IMR-90 (cell line): ENCODE measurements around the gene UGT1A3. TPM values are rescaled to one million over a fixed set of nuclear protein-coding genes. Genes with fewer than 3 reads are reported as not detected.
A peak's percentile ranks its signal among the peaks of the same experiment; 100 is the strongest.

ENCODE experiments used
- ATAC-seq: fragments of 200-7000 bp; cut with Tn5 transposase; 2 replicates; pipeline ENCODE4 v1.9.1; 2020; ENCODE audit warnings: low read depth, mild to moderate bottlenecking, moderate library complexity
- BruUV-seq: library from RNA; stranded (reverse); fragments of 400-500 nt; replicated peaks from 2 replicates; lab custom pipeline; 2021; lab: Mats Ljungman, UMichigan
- CTCF ChIA-PET: fragments of 300-600 bp; formaldehyde crosslinking; extraction: SDS; loops from one replicate; lab custom pipeline; 2021; ENCODE audit warnings: antibody characterized with exemption; lab: Yijun Ruan, JAX
- POLR2A ChIA-PET: fragments of 300-600 bp; sonication (Branson Sonifier 250); formaldehyde crosslinking; loops from one replicate; lab custom pipeline; 2022; ENCODE audit warnings: antibody characterized with exemption; ENCODE audit not compliant: unreplicated experiment; lab: Charles Lee
- DNase-seq: peaks from one replicate; pipeline ENCODE4 v3.0.0; 2013
- H2AFZ ChIP-seq: replicated peaks from 2 replicates; pipeline ENCODE3; 2013; ENCODE audit warnings: low read length, mild to moderate bottlenecking; ENCODE audit not compliant: poor library complexity
- H2AK5ac ChIP-seq: 2 replicates; pipeline ENCODE4 v1.6.1; 2013; ENCODE audit warnings: low read depth, low read length, inconsistent platforms
- H2AK9ac ChIP-seq: replicated peaks from 2 replicates; pipeline ENCODE3; 2013; ENCODE audit warnings: mild to moderate bottlenecking, low read depth, low read length, moderate library complexity; ENCODE audit not compliant: poor library complexity
- H2BK120ac ChIP-seq: 2 replicates; pipeline ENCODE4 v1.6.1; 2013; ENCODE audit warnings: low read depth, low read length, inconsistent platforms
- H2BK15ac ChIP-seq: 3 replicates; pipeline ENCODE4 v1.6.1; 2013; ENCODE audit warnings: low read depth, low read length, inconsistent platforms
- H2BK20ac ChIP-seq: 2 replicates; pipeline ENCODE4 v1.6.1; 2013; ENCODE audit warnings: low read depth, mild to moderate bottlenecking, inconsistent platforms, low read length, moderate library complexity
- H2BK5ac ChIP-seq: 2 replicates; pipeline ENCODE4 v1.6.1; 2013; ENCODE audit warnings: mild to moderate bottlenecking, low read depth, low read length, inconsistent platforms; ENCODE audit not compliant: poor library complexity, severe bottlenecking
- H3K14ac ChIP-seq: replicated peaks from 2 replicates; pipeline ENCODE4 v1.6.1; 2013; ENCODE audit warnings: low read depth, low read length, inconsistent platforms
- H3K18ac ChIP-seq: 2 replicates; pipeline ENCODE4 v1.6.1; 2013; ENCODE audit warnings: low read depth, low read length, control low read depth
- H3K23ac ChIP-seq: 2 replicates; pipeline ENCODE4 v1.6.1; 2013; ENCODE audit warnings: low read depth, low read length, inconsistent platforms
- H3K27ac ChIP-seq: 2 replicates; pipeline ENCODE4 v1.5.1; 2013; ENCODE audit warnings: mild to moderate bottlenecking, control low read depth, low read length; ENCODE audit not compliant: insufficient read depth
- H3K27me3 ChIP-seq: 2 replicates; pipeline ENCODE4 v1.6.1; 2013; ENCODE audit warnings: low read length; ENCODE audit not compliant: control insufficient read depth, insufficient read depth
- H3K36me3 ChIP-seq: 2 replicates; pipeline ENCODE4 v1.6.1; 2013; ENCODE audit warnings: low read length, mixed read lengths; ENCODE audit not compliant: control insufficient read depth, insufficient read depth
- H3K4ac ChIP-seq: 2 replicates; pipeline ENCODE4 v1.6.1; 2013; ENCODE audit warnings: low read depth, low read length, inconsistent platforms
- H3K4me1 ChIP-seq: 2 replicates; pipeline ENCODE4 v1.6.1; 2013; ENCODE audit warnings: low read length, mixed read lengths; ENCODE audit not compliant: control insufficient read depth, insufficient read depth
- H3K4me2 ChIP-seq: 2 replicates; pipeline ENCODE4 v1.6.1; 2013; ENCODE audit warnings: low read depth, mild to moderate bottlenecking, control low read depth, low read length, moderate library complexity
- H3K4me3 ChIP-seq: 2 replicates; pipeline ENCODE4 v1.5.1; 2013; ENCODE audit warnings: low read depth, mild to moderate bottlenecking, control low read depth, low read length, moderate library complexity; ENCODE audit not compliant: insufficient read depth
- H3K56ac ChIP-seq: 2 replicates; pipeline ENCODE4 v1.6.1; 2013; ENCODE audit warnings: low read length, inconsistent platforms; ENCODE audit not compliant: insufficient read depth; ENCODE audit errors: extremely low read depth
- H3K79me1 ChIP-seq, 2 experiments: 2 replicates each; pipeline ENCODE4 v1.6.1; 2013; ENCODE audit warnings: low read length in 2 of 2, inconsistent platforms in 1 of 2, low read depth in 1 of 2
- H3K9ac ChIP-seq: 2 replicates; pipeline ENCODE4 v1.6.1; 2013; ENCODE audit warnings: low read depth, low read length, control low read depth
- H3K9me1 ChIP-seq: 2 replicates; pipeline ENCODE4 v1.6.1; 2013; ENCODE audit warnings: low read length, inconsistent platforms; ENCODE audit not compliant: insufficient read depth
- H3K9me3 ChIP-seq: 2 replicates; pipeline ENCODE4 v1.6.1; 2013; ENCODE audit warnings: low read length; ENCODE audit not compliant: control insufficient read depth, insufficient read depth
- H4K20me1 ChIP-seq: 2 replicates; pipeline ENCODE4 v1.6.1; 2013; ENCODE audit warnings: low read length, inconsistent platforms; ENCODE audit not compliant: insufficient read depth
- H4K5ac ChIP-seq: 2 replicates; pipeline ENCODE4 v1.6.1; 2013; ENCODE audit warnings: mild to moderate bottlenecking, low read depth, low read length, control low read depth
- H4K8ac ChIP-seq, 2 experiments: 2 replicates each; pipeline ENCODE4 v1.6.1; 2013; ENCODE audit warnings: low read depth in 2 of 2, low read length in 2 of 2, control low read depth in 1 of 2, inconsistent platforms in 1 of 2
- H4K91ac ChIP-seq: 2 replicates; pipeline ENCODE4 v1.6.1; 2013; ENCODE audit warnings: low read depth, low read length, inconsistent platforms; ENCODE audit not compliant: insufficient read depth
- BHLHE40 ChIP-seq: fragments of 150-350 bp; IDR thresholded peaks from 2 replicates; pipeline ENCODE4 v1.6.1; 2016; ENCODE audit warnings: mild to moderate bottlenecking, low read depth, low read length
- CEBPB ChIP-seq: IDR thresholded peaks from 2 replicates; pipeline ENCODE4 v1.6.1; 2012; ENCODE audit warnings: low read depth, low read length, improper control_type of control experiment
- CHD1 ChIP-seq: IDR thresholded peaks from 2 replicates; pipeline ENCODE4 v1.6.1; 2012; ENCODE audit warnings: low read depth, low read length, improper control_type of control experiment
- FOS ChIP-seq: fragments of 150-350 bp; IDR thresholded peaks from 2 replicates; pipeline ENCODE4 v1.6.1; 2016; ENCODE audit warnings: low read depth, low read length
- MAFK ChIP-seq: IDR thresholded peaks from 2 replicates; pipeline ENCODE4 v1.6.1; 2012; ENCODE audit warnings: low read depth, low read length, improper control_type of control experiment
- MAZ ChIP-seq: IDR thresholded peaks from 2 replicates; pipeline ENCODE4 v1.6.1; 2012; ENCODE audit warnings: low read depth, mild to moderate bottlenecking, low read length, improper control_type of control experiment, moderate library complexity, borderline replicate concordance
- MXI1 ChIP-seq: IDR thresholded peaks from 2 replicates; pipeline ENCODE4 v1.6.1; 2012; ENCODE audit warnings: low read depth, mild to moderate bottlenecking, low read length, moderate library complexity, borderline replicate concordance
- NFE2L2 ChIP-seq: fragments of 150-350 bp; IDR thresholded peaks from 2 replicates; pipeline ENCODE4 v1.6.1; 2016; ENCODE audit warnings: low read depth, mild to moderate bottlenecking, low read length
- POLR2A ChIP-seq: IDR thresholded peaks from 2 replicates; pipeline ENCODE4 v1.6.1; 2012; ENCODE audit warnings: mild to moderate bottlenecking, low read depth, low read length
- SMC3 ChIP-seq: fragments of 150-350 bp; IDR thresholded peaks from 2 replicates; pipeline ENCODE4 v1.6.1; 2016; ENCODE audit warnings: low read depth, mild to moderate bottlenecking, antibody characterized with exemption, low read length, moderate library complexity
- WGBS, 2 experiments: methylation state at CpG; one replicate each; pipeline versions ENCODE4 v1.1.5 to v1.1.7; 2013; ENCODE audit warnings: missing lambda C conversion rate in 2 of 2; ENCODE audit not compliant: insufficient read length in 1 of 2; ENCODE audit errors: extremely low coverage in 2 of 2; 5-methylcytosine and 5-hydroxymethylcytosine counted together
- dilution Hi-C: fragments of 300-500 bp; cut with HindIII; formaldehyde crosslinking; loops from one replicate; pipeline ENCODE4 v1.14.3; 2018; ENCODE audit warnings: low sequenced_read_pairs; ENCODE audit not compliant: unreplicated experiment
- in situ Hi-C: fragments of 300-500 bp; cut with MboI; formaldehyde crosslinking; loops from 3 replicates; pipeline ENCODE4 v1.14.3; 2019; ENCODE audit warnings: low sequenced_read_pairs, inconsistent platforms, mixed read lengths
- intact Hi-C: fragments of 100-400 bp; cut with micrococcal nuclease; formaldehyde crosslinking; loops from 2 replicates; pipeline ENCODE4 v1.10.0; 2022
- polyA plus RNA-seq, 3 experiments: library from polyadenylated mRNA; depleted of rRNA; stranded (reverse); fragments of >200 nt; gene quantifications; 2 replicates each; pipeline ENCODE4 v1.2.3, GENCODE V29; 2012; ENCODE audit warnings: low replicate concordance in 1 of 3
- total RNA-seq: library from RNA; depleted of rRNA; stranded (reverse); fragments of >200 nt; gene quantifications from 2 replicates; pipeline ENCODE4 v1.2.3, GENCODE V29; 2012
- TF ChIP-seq, protein P1 (sequence below): fragments of 150-350 bp; IDR thresholded peaks from 2 replicates; pipeline ENCODE4 v1.6.1; 2017; ENCODE audit warnings: mild to moderate bottlenecking, antibody characterized with exemption, low read length, low read depth
- TF ChIP-seq, protein P2 (sequence below): conservative IDR thresholded peaks from 2 replicates; pipeline ENCODE4 v1.5.1; 2012; ENCODE audit warnings: mild to moderate bottlenecking, low read depth, low read length, improper control_type of control experiment
- TF ChIP-seq, protein P3 (sequence below): fragments of 150-350 bp; IDR thresholded peaks from 2 replicates; pipeline ENCODE4 v1.6.1; 2016; ENCODE audit warnings: low read depth, mild to moderate bottlenecking, low read length, moderate library complexity, borderline replicate concordance

Gene UGT1A3
- total and polyA plus RNA-seq, 2 of the 4 experiments (the other 2 are of a cell fraction): not detected

DNA sequence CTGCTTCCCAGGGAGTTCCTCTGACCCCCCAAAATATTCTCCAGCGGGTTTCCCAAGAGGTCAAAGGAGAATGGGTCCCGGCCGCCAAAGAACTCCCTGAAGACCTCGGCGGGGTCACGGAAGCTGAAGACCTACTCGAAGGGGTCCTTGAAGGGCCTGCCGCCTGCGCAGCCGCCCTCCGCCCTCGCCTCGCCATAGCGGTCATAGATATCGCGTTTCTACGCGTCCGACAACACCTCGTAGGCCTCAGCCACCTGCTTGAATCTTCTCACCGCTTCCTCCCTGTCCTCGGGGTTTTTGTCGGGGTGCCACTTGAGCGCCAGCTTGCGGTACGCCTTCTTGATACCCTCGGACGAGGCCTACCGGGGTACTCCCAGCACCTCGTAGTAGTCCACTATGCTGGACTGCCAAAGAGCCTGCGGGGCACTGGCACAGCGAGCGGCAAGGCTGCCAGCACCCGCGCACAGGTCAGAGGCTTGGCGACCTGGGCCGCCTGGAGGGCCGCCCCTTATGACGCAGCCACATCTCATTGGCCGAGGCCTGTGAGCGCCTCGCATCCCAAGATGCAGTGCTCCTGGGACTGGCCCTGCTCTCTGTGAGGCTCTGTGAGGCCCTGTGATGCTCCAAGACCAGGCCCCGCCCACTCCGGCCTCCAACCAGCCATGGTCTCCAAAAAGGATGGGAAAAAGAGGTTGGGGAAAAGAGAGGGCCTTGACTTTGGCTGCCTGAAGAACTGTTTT is 26.2 kb downstream of the UGT1A3 start:
- Histone ChIP-seq H3K27ac (no peak overlapping the region), H3K4me2 (no peak overlapping the region), H3K9ac (no peak overlapping the region), H3K14ac (no peak overlapping the region), H3K23ac (no peak overlapping the region), H3K36me3 (no peaks in the 10 kb centered on the region), H2AK9ac (no peak overlapping the region), H3K27me3 (no peaks in the 10 kb centered on the region), H3K18ac (no peak overlapping the region), H3K4me3 (no peak overlapping the region), H4K20me1 (no peaks in the 10 kb centered on the region), H3K9me1 (no peaks in the 10 kb centered on the region), H2BK5ac (no peak overlapping the region), H2BK120ac (no peak overlapping the region), H3K79me1 (no peaks in the 10 kb centered on the region), H3K4me1 (peaks cover 2% of the 10 kb centered on the region; the same call in 1 of the 2 replicates), H2AK5ac (no peak overlapping the region), H3K4ac (no peak overlapping the region), H2AFZ (peak overlapping the region; percentile 32), H2BK15ac (no peak overlapping the region), H3K56ac (no peak overlapping the region), H3K9me3 (peaks cover 4% of the 10 kb centered on the region; the same call in 1 of the 2 replicates), H2BK20ac (no peak overlapping the region), H4K5ac (no peak overlapping the region), H4K8ac (no peak overlapping the region), H4K91ac (no peak overlapping the region)
- TF ChIP-seq, protein P1, sequence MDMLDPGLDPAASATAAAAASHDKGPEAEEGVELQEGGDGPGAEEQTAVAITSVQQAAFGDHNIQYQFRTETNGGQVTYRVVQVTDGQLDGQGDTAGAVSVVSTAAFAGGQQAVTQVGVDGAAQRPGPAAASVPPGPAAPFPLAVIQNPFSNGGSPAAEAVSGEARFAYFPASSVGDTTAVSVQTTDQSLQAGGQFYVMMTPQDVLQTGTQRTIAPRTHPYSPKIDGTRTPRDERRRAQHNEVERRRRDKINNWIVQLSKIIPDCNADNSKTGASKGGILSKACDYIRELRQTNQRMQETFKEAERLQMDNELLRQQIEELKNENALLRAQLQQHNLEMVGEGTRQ: no peak
- no peak for TF ChIP-seq MAFK
- TF ChIP-seq POLR2A: no peak
- no peak for TF ChIP-seq MAZ
- TF ChIP-seq, protein P2, sequence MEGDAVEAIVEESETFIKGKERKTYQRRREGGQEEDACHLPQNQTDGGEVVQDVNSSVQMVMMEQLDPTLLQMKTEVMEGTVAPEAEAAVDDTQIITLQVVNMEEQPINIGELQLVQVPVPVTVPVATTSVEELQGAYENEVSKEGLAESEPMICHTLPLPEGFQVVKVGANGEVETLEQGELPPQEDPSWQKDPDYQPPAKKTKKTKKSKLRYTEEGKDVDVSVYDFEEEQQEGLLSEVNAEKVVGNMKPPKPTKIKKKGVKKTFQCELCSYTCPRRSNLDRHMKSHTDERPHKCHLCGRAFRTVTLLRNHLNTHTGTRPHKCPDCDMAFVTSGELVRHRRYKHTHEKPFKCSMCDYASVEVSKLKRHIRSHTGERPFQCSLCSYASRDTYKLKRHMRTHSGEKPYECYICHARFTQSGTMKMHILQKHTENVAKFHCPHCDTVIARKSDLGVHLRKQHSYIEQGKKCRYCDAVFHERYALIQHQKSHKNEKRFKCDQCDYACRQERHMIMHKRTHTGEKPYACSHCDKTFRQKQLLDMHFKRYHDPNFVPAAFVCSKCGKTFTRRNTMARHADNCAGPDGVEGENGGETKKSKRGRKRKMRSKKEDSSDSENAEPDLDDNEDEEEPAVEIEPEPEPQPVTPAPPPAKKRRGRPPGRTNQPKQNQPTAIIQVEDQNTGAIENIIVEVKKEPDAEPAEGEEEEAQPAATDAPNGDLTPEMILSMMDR: no peak
- TF ChIP-seq BHLHE40: no peak
- TF ChIP-seq CEBPB: no peak
- no peak for TF ChIP-seq CHD1
- no peak for TF ChIP-seq MXI1
- no peak for TF ChIP-seq NFE2L2
- no peak for TF ChIP-seq FOS
- no peak for TF ChIP-seq SMC3
- TF ChIP-seq, protein P3, sequence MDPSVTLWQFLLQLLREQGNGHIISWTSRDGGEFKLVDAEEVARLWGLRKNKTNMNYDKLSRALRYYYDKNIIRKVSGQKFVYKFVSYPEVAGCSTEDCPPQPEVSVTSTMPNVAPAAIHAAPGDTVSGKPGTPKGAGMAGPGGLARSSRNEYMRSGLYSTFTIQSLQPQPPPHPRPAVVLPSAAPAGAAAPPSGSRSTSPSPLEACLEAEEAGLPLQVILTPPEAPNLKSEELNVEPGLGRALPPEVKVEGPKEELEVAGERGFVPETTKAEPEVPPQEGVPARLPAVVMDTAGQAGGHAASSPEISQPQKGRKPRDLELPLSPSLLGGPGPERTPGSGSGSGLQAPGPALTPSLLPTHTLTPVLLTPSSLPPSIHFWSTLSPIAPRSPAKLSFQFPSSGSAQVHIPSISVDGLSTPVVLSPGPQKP: no peak
- intact Hi-C loops: no loop called here
- POLR2A ChIA-PET: no interaction called here
- in situ Hi-C loops: no loop called here
- dilution Hi-C loops: no loop called here
- BruUV-seq: no TSS peak
- no peak for DNase-seq
- CTCF ChIA-PET: no interaction called here
- ATAC-seq: no peak
- 88% methylated on average over 29 of the region's 44 CpGs; no CpG with 5 or more reads in 1 of the 2 experiments for WGBS, 2 experiments
